RWPE2 (cell line): ENCODE measurements around the gene CTBP2.
"Not testable (repeated sequence)": the region's sequence is repeated elsewhere in the genome, so short reads cannot be mapped to it uniquely, and the experiment has no call there.

Experiments used
- ATAC-seq: fragments of 200-7000 bp; cut with Tn5 transposase; 3 replicates; pipeline ENCODE4 v1.9.1; 2021; ENCODE audit warnings: low read depth
- DNase-seq: peaks from one replicate; pipeline ENCODE4 v3.0.0-alpha.2; 2020; ENCODE audit warnings: low spot score
- H3K27ac ChIP-seq: fragments of 450-650 bp; 2 replicates; pipeline ENCODE4 v1.5.1; 2017; ENCODE audit warnings: mild to moderate bottlenecking; ENCODE audit not compliant: poor library complexity, severe bottlenecking
- H3K27me3 ChIP-seq: fragments of 250-450 bp; sonication (Bioruptor Pico); 2 replicates; pipeline ENCODE4 v1.5.1; 2021; ENCODE audit warnings: mild to moderate bottlenecking, moderate library complexity; ENCODE audit not compliant: insufficient read depth, poor library complexity, severe bottlenecking
- H3K36me3 ChIP-seq: fragments of 250-450 bp; sonication (Bioruptor Pico); 2 replicates; pipeline ENCODE4 v1.5.1; 2020; ENCODE audit warnings: low read depth, mild to moderate bottlenecking, moderate library complexity
- H3K4me1 ChIP-seq: fragments of 250-450 bp; sonication (Bioruptor Pico); 2 replicates; pipeline ENCODE4 v1.5.1; 2021; ENCODE audit warnings: mild to moderate bottlenecking, moderate library complexity; ENCODE audit not compliant: insufficient read depth, poor library complexity, severe bottlenecking
- H3K4me3 ChIP-seq: fragments of 250-450 bp; sonication (Bioruptor Pico); 2 replicates; pipeline ENCODE4 v1.5.1; 2021; ENCODE audit warnings: mild to moderate bottlenecking, moderate library complexity; ENCODE audit not compliant: severe bottlenecking
- H3K9me3 ChIP-seq: fragments of 250-450 bp; sonication (Bioruptor Pico); 2 replicates; pipeline ENCODE4 v1.5.1; 2021; ENCODE audit warnings: mild to moderate bottlenecking, moderate library complexity; ENCODE audit not compliant: severe bottlenecking
- TF ChIP-seq, protein P1 (sequence below): fragments of 450-650 bp; IDR thresholded peaks from one replicate; pipeline ENCODE4 v1.5.1; 2017; ENCODE audit warnings: mild to moderate bottlenecking, moderate library complexity; ENCODE audit not compliant: poor library complexity, severe bottlenecking

Gene CTBP2

GRCh38 chr10:125083576-125083920 lies 76.8 kb downstream of the CTBP2 start:
- Histone ChIP-seq H3K4me3 (no peak overlapping the region), H3K27me3 (no peaks in the 10 kb centered on the region), H3K36me3 (peaks cover 64% of the 10 kb centered on the region), H3K9me3 (no peaks in the 10 kb centered on the region), H3K4me1 (peaks cover 38% of the 10 kb centered on the region), H3K27ac (peak overlapping the region; percentile 60)
- TF ChIP-seq, protein P1, sequence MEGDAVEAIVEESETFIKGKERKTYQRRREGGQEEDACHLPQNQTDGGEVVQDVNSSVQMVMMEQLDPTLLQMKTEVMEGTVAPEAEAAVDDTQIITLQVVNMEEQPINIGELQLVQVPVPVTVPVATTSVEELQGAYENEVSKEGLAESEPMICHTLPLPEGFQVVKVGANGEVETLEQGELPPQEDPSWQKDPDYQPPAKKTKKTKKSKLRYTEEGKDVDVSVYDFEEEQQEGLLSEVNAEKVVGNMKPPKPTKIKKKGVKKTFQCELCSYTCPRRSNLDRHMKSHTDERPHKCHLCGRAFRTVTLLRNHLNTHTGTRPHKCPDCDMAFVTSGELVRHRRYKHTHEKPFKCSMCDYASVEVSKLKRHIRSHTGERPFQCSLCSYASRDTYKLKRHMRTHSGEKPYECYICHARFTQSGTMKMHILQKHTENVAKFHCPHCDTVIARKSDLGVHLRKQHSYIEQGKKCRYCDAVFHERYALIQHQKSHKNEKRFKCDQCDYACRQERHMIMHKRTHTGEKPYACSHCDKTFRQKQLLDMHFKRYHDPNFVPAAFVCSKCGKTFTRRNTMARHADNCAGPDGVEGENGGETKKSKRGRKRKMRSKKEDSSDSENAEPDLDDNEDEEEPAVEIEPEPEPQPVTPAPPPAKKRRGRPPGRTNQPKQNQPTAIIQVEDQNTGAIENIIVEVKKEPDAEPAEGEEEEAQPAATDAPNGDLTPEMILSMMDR = no peak
- no peak for DNase-seq
- ATAC-seq = no peak

DNA sequence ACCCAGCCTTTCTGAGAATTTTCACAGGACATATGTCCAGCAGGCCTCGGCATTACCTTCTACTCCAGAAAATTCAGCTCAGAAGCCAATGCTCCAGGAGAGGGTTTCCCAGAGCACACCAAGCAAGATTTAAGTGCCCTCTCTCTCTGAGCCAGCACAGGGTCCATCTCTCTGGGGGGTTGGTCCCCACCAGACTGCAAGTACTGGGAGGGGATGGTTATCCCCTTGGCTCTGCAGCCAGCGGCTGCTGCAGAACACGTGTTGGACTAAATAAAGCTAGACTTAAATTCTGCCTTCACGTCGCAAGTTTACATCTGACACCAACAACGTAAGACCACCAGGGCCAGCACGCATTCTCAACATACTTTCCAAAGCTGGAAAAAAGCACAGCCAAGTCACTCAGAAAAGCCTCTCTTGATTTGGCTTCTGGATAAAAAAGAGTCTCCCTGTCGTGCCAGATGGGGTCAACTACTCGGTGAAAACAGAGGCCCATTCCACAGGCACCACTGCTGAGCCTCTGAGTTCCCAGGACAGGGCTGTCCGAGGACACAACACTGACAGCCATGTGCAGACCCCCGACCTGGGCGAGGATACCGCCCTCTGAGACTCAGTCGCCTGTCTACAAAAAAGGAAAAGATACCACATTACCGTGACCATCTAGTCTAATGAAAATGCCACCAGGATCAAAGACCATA lies 77.3 kb downstream of the CTBP2 start:
- DNase-seq (no peak), ATAC-seq (no peak)
- Histone ChIP-seq H3K27ac (peak overlapping the region; percentile 60), H3K4me3 (no peak overlapping the region), H3K9me3 (no peaks in the 10 kb centered on the region), H3K36me3 (peaks cover 63% of the 10 kb centered on the region), H3K4me1 (peaks cover 32% of the 10 kb centered on the region), H3K27me3 (no peaks in the 10 kb centered on the region)
- TF ChIP-seq, protein P1 = no peak

DNA sequence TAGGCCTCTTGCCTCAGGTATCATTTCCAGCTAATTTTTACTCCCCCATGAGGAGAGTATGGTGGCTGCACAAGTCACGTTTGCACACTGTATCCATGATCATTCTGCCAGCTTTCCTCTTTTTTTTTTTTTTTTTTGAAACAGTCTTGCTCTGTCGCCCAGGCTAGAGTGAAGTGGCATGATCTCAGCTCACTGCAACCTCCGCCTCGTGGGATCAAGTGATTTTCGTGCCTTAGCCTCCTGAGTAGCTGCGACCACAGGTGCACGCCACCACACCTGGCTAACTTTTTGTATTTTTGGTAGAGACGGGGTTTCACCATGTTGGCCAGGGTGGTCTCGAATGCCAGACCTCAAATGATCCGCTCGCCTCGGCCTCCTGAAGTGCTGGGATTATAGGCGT lies 77.9 kb downstream of the CTBP2 start:
- H3K27ac ChIP-seq, DNase-seq, H3K4me3 ChIP-seq, ATAC-seq, H3K27me3 ChIP-seq, H3K9me3 ChIP-seq: not testable (repeated sequence)
- Histone ChIP-seq H3K4me1 (peaks cover 27% of the 10 kb centered on the region), H3K36me3 (peaks cover 62% of the 10 kb centered on the region)

DNA sequence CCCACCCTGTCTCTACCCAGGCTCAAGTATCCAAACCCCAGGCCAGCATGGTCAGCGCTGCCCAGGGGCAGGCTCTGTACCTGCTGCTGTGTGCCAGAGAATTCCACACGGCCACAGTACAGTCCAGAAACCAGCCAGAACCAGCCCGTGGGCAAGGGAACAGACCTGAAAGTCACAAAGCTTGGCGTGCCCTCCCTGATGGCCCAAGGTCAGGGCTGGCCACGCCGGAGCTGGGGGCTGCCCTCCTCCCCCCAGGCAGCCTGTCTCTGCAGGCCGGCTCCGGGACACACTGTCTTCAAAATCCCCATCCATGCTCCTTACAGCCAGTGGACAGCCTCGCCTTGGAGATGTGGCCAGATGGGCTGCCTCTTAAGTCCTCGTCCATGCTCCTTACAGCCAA lies 78.4 kb downstream of the CTBP2 start:
- Histone ChIP-seq H3K4me1 (peaks cover 23% of the 10 kb centered on the region), H3K4me3 (no peak overlapping the region), H3K27ac (no peak overlapping the region), H3K27me3 (no peaks in the 10 kb centered on the region), H3K36me3 (peaks cover 62% of the 10 kb centered on the region), H3K9me3 (no peaks in the 10 kb centered on the region)
- ATAC-seq (no peak), DNase-seq (no peak)
- TF ChIP-seq, protein P1 = no peak

DNA sequence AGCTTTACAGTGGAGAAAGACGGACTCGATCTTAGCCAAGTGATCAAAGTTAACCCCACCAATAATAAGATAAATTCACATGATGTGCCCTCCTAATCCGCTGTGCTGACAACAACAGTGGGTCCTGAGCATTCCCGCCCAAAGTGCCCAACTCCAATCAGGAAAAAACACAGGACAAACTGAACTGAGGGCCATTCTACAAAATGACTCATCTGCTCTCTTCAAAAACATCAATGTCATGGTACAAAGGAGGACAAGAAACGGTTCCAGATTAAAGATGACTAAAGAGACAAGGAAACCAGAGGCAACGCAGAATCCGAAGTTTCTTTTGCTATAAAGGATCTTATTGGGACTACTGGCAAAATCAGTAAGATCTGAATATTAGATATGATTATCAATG lies 79.4 kb downstream of the CTBP2 start:
- DNase-seq = no peak
- TF ChIP-seq, protein P1 = no peak

More for the DNA sequence above, 79.4 kb downstream of the CTBP2 start:
- Histone ChIP-seq H3K27ac (no peak overlapping the region), H3K4me1 (peaks cover 22% of the 10 kb centered on the region), H3K9me3 (no peaks in the 10 kb centered on the region), H3K4me3 (no peak overlapping the region), H3K36me3 (peaks cover 63% of the 10 kb centered on the region), H3K27me3 (no peaks in the 10 kb centered on the region)
- ATAC-seq = no peak
